ENCODE results near the gene PRELP. TPM values are rescaled to one million over a fixed set of nuclear protein-coding genes. Genes with fewer than 3 reads are reported as not detected.

Gene PRELP
- total and polyA plus RNA-seq, 9 of the 15 experiments (the other 6 are each of a cell fraction or from before 2014, with no cell fraction given) = 0.04 TPM; not detected in 8

- H3K9me3 ChIP-seq (replicated peaks; ENCODE audit: control insufficient read depth, insufficient read depth, low read depth, low read length) = no peaks in the 10 kb centered on the region; the same call in 1 of the 2 replicates
- H4K20me1 ChIP-seq (replicated peaks; ENCODE audit: control insufficient read depth, insufficient read depth, low read length) = peaks cover 11% of the 10 kb centered on the region
- ATAC-seq (no peak), FAIRE-seq (no peak), DNase-seq (ENCODE audit: extremely low read depth in 1 of 4, low spot score in 3 of 4) (no peak)
- intact Hi-C loops (cut with micrococcal nuclease) = no loop called here
- no peaks in the 10 kb centered on the region for H3K9me1 ChIP-seq (ENCODE audit: control insufficient read depth, insufficient read depth, low read length)
- no peak overlapping the region for H3K4me2 ChIP-seq (ENCODE audit: insufficient read depth, low read length)
- WGBS (ENCODE audit: insufficient coverage, low coverage, missing lambda C conversion rate) = 1% methylated on average over 9 of the region's 9 CpGs
- ChIA-PET CTCF (ENCODE audit: low intra/inter-chr PET ratio) (no interaction called here), POLR2A (interaction anchor here (0.6 kb wide), 1 partner anchor 137 kb away, joined by 3 read pairs; no protein-coding TSS in a partner anchor)
- H3K36me3 ChIP-seq (ENCODE audit: control insufficient read depth, insufficient read depth, low read length) = no peaks in the 10 kb centered on the region
- TF ChIP-seq PHF21A (IDR thresholded peaks at IDR 0.05; ENCODE audit: borderline replicate concordance, low read depth) = no peak
- no peak for TF ChIP-seq ZNF696 (CRISPR knock-in tag; conservative IDR thresholded peaks at IDR 0.05)
- no peak for TF ChIP-seq HSF4 (CRISPR knock-in tag; IDR thresholded peaks at IDR 0.05; ENCODE audit: borderline replicate concordance)
- no peak for TF ChIP-seq FOS (IDR thresholded peaks at IDR 0.05; ENCODE audit: extremely low read depth, insufficient read length)
- no peak for TF ChIP-seq UBTF (IDR thresholded peaks at IDR 0.05; ENCODE audit: borderline replicate concordance in 1 of 2, low read depth in 2 of 2, low read length in 2 of 2)
- no peak for TF ChIP-seq EP300 (IDR thresholded peaks at IDR 0.05; ENCODE audit: low read length)
- TF ChIP-seq PCBP2 (IDR thresholded peaks at IDR 0.05; ENCODE audit: low read depth, low read length, poor library complexity, severe bottlenecking) = no peak
- no peak for TF ChIP-seq ZZZ3 (IDR thresholded peaks at IDR 0.05)
- TF ChIP-seq KLF1 (tag; IDR thresholded peaks at IDR 0.05) = no peak
- no peak for TF ChIP-seq ZNF830 (CRISPR knock-in tag; IDR thresholded peaks at IDR 0.05)
- no peak for TF ChIP-seq SIRT6 (IDR thresholded peaks at IDR 0.05; ENCODE audit: low read depth, low read length)
- no peak for TF ChIP-seq ARID1B (IDR thresholded peaks at IDR 0.05)
- peaks cover 61 to 97% of the 10 kb centered on the region in 2 experiments for H3K27me3 ChIP-seq (ENCODE audit: control insufficient read depth in 2 of 2, insufficient read depth in 2 of 2, low read length in 2 of 2)
- H2AFZ ChIP-seq (ENCODE audit: low read depth, low read length) = no peak overlapping the region
- no peaks in the 10 kb centered on the region for H3K79me2 ChIP-seq (ENCODE audit: control insufficient read depth, insufficient read depth, low read length)
- in situ Hi-C loops (cut with MboI) = no loop called here
- no peak overlapping the region for H3K27ac ChIP-seq (ENCODE audit: extremely low read depth, low read depth, low read length)
- no TSS peak for BruUV-seq (replicated peaks)
- no peak overlapping the region for H3K4me3 ChIP-seq
- H3K4me1 ChIP-seq (replicated peaks in 1 of 2; ENCODE audit: control insufficient read depth in 2 of 2, insufficient read depth in 2 of 2, low read length in 2 of 2) = no peaks in the 10 kb centered on the region; a peak in 1 of 5 replicates
- no peak overlapping the region for H3K9ac ChIP-seq (ENCODE audit: insufficient read depth in 1 of 2, low read depth in 2 of 2, low read length in 2 of 2)
Observed at GRCh38 chr1:203516184-203516583, 40.6 kb downstream of the PRELP start.
